GM21381 (cell line): ENCODE measurements around the gene DDX60.
"Not testable (repeated sequence)": the region's sequence is repeated elsewhere in the genome, so short reads cannot be mapped to it uniquely, and the experiment has no call there.

Experiments used
- ATAC-seq: cut with Tn5 transposase; IDR thresholded peaks from one replicate; pipeline ENCODE4 v1.9.1; 2021; ENCODE audit warnings: mild to moderate bottlenecking, moderate library complexity; ENCODE audit not compliant: unreplicated experiment

DDX60 gene

DNA sequence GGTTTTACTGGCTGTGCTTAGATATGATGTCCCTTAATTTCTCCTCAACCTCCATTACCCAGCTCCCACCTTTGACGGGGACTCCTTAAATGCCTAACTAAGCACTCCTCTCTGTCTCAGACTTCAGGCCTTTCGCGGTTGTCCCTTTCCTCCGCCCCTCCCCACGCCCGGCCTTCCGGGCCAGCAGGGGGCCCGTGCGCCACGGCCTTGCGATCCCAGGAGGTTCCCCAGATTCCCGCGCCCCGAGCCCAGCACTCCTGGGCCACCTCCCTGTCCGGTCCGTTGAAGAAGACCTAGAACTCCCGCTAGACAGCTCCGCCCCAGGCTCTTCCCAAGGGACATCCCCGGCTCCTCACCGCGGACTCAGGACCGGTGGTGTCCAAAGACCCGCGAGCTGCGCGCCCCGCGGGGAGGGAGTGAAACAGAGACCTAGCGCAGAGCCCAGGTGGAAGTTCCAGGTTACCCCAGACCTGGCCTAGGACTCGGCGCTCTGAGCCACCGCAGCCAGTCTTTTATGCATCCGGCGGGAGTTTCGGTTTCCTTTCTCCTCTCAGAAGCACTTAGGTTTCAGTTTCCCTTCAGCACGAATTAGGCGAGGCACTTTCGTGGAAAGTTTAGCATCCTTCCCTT is at the start of gene DDX60:
Gene DDX60, minus strand, starts transcription at position 487 of the 630 bp plus-strand sequence. CDS start 7,493 bp downstream, outside the sequence.
- ATAC-seq: peak; percentile 97

DNA sequence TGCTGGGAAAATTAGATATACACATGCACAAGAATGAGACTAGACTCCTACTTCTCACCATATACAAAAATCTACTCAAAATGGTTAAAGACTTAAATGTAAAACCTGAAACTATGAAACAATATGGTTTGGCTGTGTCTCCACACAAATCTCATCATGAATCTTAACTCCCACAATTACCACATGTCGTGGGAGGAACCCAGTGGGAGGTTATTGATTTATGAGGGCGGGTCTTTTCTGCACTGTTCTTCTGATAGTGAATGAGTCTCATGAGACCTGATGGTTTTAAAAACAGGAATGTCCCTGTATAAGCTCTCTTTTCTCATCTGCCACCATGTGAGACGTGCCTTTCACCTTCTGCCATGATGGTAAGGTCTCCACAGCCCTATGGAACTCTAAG is 48.5 kb upstream of the DDX60 start:
- no peak for ATAC-seq

GRCh38 chr4:168362025-168362401 is 43.5 kb upstream of the DDX60 start:
- ATAC-seq: no peak

DNA sequence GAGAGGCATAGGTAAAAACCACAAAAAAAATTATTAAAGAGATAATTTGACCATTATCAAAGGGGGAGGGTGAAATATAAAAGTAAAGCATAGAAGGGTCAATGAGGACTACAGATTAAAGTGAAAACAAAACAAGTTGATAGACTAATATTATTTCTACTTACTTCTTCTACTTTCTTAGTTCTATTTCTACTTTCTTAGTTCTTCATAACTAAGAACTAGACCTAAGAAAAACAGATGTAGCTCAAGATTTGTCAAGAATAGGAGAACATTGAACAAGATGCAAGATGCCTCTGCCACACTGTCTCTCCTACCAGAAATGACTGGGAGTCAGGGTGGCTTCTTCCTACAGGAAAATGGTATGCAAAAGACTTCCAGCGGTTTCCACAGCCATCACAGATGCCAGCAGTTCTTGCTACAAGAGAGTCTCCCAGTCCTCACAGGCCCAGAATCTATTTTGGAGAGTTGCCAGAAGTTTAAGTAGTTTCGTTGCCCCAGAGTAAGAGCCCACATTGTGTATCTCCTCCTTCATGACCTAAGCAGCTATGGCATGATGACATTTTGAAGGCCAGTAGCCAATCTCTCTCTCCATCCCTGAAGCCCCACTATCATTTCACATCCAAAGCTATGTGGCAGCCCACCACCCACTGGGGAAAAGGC is 42.9 kb upstream of the DDX60 start:
- peak; percentile 76 for ATAC-seq

DNA sequence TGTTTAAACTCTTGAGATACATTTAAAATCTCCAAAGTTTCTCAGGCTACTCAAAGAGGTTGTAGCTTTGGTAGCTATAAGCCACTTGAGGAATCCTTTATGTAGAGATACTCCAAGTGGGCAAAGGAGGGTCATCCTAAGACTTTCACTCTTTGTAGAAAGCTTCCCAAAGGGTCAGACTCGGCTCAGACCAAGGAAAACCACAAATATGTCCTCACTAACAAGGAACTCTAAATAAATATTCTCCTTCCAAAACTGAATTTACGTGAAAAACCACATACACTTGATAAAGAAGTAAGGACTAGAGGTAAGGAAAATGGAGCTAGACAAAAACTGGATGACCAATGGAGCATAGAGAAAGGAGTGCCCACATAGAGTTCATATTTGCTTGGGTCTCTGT is 41.7 kb upstream of the DDX60 start:
- ATAC-seq: no peak

DNA sequence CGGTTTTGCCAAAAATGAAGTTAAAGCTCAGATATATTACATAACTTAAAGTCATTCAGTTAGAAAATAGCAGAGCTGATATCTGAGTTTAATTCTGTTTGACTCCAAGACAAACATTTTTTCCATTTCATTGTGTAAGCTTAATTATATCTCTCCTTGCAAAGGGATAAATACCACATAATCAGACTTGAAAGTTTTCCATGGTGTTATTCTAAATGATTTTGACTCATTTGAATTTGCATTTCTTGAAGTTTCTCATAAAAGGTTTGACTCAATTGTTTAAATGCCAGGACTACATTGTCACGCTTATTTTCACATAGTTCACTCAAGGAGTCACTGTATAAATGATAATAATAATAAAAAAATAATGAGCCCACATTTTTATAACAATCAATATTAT is 39.4 kb upstream of the DDX60 start:
- ATAC-seq: no peak

- no peak for ATAC-seq
These were observed 35.2 kb upstream of the DDX60 start for GRCh38 chr4:168353746-168354145.

- no peak for ATAC-seq
These were observed 19.0 kb upstream of the DDX60 start for GRCh38 chr4:168337550-168337940.

DNA sequence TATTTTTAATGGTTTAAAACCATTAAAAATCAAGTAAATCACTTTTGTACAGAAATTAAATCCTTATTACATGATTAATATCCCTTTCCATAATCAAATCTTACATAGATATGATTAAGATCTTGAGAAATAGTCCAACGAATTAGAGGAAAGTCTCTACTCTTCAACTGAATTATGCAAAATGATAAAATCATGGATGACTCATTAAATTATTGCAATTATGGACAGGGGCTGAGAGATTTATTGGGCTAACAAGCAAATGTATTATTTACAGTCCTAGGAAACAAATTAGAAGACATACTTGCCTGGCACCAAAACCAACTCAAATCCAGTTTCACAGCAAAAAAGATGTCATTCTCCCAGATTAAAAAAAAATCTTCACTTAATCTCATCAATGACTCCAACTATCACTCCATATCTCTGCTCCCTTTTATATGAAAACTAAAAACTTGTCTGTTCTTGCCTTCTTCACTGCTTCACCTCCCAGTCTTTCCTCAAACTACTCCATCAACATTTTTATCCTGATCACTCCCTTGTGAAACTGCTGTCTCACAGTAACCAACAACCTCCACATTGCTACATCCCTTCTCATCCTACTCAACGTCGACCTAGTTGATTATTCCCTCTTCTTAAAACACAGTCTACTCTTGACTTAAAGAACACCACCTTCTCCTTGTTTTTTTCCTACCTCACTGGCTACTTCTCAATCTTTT is 18.4 kb upstream of the DDX60 start:
- no peak for ATAC-seq

GRCh38 chr4:168335621-168336020 is 17.1 kb upstream of the DDX60 start:
- ATAC-seq: no peak

DNA sequence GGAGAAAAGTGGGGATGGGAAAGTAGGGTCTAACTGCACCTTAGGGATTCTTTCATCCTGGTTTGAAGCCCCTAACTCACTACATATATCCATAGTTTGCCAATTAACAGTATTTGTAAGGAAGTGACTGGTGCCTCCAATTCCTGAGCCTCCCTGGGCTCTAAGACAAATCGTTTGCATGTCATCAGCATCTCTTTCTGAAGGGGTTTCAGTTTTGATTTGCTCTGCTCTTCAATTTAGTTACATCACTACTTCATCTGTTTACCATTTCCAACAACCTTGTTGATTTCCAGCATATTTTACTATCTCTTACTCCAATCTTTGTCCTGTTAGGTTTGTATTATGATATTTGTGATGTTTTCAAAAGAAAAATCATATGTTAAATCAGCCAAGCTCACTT is 15.5 kb upstream of the DDX60 start:
- no peak for ATAC-seq

- ATAC-seq: not testable (repeated sequence)
These were observed 12.0 kb upstream of the DDX60 start for GRCh38 chr4:168330575-168330974.

DNA sequence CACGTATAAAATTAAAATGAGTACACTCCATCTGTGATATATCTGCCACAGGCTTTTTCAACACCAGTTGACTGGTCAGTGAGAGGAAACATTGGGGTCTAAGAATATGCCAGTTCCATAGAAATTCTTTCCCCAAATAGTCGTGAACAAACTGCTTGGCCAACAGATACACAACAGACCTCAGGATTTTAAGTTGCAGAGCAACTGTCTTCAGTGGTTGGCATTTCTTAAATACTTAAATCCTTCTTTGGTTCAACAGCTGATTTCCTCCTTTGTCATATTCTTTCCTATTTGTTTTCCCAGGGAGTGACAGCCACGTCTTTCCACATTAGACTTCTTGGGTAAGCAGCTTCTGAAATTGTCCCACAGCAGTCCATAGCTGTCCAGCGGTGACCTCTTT is 7.0 kb upstream of the DDX60 start:
- no peak for ATAC-seq

DNA sequence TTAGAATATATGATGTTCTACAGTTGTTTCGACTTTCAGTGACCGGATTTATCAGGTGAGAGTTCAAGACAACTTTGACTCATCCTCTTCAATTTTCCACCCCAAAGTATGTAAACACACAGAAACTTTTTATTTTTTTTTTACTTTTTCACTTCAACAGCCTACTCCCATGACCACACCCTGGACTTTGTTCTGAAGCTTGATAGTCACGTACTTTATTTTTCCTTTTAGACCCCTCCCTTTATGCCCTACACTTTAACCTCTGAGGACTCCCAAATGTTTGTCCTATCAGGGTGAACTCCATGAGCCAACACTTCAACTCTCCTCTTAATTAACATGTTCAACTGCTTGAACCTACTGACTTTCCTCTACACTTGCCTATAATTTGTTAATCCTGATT is 2.5 kb upstream of the DDX60 start:
- ATAC-seq: no peak

DNA sequence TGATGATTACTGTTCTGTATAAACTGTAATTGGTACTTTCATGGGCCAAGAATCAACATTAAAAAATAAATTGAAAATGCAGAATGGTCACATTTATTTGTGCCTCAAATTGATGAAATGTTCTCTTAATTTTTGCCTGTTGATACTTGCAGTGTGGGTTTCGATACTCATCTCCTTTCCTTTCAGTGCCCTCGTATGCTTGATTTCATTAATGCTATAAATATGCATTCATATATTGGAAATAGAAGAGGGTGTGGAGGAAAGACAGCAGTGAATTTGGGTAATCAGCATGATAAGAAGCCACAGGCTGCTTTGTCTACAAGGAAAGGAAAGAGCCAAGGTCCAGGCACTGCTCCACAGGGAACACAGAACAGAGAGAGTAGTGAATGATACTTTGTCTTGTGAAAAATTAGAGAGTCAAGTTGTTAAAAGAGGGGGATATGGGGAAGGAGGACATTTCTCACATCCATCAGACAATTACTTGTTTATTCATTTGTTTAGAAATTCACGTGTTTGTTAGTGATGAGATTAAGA is 1.0 kb upstream of the DDX60 start:
- no peak for ATAC-seq

DNA sequence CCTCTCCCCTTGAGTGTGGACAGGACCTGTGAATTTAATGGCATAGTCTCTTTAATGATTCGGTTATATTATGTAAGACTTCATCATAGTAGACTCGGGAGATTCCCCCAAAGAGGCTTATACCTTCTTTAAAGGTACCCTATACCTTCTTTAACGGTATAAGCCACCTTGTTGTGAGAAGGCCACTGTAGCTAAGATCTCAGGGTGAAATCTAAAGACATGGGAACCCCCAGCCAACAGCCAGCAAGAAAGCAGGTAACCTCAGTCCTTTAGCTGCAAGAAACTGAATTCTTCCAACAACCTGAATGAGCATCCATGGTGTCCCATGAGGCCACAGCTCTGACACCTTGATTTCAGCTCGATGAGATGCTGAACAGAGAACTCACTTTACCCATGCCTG is 931 bp downstream of the DDX60 start:
- no peak for ATAC-seq

DNA sequence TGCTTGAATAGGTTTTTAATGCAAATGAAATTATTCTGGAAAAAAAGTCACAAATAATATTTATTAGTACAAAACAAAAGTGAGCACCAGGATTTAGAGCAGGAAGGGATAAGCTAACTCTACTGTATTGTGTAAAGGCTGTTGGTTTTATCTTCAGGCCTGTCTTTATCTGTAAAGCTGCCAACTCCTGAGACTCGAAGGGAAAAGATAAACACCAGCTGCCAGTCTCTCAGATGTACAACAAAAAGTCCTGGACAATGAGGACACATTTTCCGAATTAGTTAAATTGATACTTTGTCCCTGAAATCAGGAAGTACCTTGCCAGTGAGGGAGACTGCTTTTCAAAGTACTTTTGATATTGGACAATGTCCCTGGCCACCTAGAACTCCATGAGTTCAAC is 8.8 kb downstream of the DDX60 start:
- ATAC-seq: no peak

- ATAC-seq: no peak
These were observed 9.6 kb downstream of the DDX60 start for GRCh38 chr4:168308912-168309311.

DNA sequence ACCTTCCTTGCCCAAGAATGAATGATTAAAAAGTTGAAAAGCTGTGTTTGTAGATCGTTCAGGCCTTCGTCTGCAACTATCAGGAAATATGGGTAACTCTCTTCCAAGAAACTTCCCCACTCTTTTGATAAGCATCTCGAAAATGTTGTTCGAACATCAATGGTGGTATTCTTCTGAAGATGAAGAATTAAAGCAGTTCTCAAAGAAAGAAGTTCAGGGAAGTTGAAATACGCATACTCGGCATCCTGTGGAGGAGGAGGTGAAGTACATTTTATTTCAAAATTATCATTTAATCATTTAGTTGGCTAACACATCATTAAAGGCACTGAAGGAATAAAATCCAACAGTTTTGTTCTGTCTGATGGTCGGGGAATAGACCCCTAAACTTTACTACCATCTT is 12.1 kb downstream of the DDX60 start:
- no peak for ATAC-seq

- ATAC-seq: no peak
These were observed 13.7 kb downstream of the DDX60 start for GRCh38 chr4:168304744-168305459.

GRCh38 chr4:168303430-168303829 is 15.1 kb downstream of the DDX60 start:
- not testable (repeated sequence) for ATAC-seq
